ENCODE measurements around the gene RSRC1.
"Not testable (repeated sequence)": the region's sequence is repeated elsewhere in the genome, so short reads cannot be mapped to it uniquely, and the experiment has no call there.

RSRC1 gene

DNA sequence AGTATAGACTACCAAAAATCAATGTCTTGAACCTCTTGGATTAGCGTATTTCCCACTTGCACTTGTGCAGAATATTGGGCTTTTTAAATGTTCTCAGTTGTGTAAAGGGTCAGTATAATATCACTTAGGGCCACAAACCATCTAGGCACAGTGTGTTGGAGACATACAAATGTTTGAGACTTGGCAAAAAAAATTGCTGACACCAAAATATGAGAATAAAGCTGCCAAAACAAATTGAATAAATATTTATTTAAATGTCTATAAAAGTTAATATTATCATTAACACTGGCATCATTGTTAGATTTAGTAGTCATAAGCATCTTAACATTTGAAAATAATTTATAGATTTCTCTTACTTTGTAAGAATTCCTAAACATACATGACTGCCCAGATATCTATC is 430.2 kb downstream of the RSRC1 start:
- DNase-seq = no peak

DNA sequence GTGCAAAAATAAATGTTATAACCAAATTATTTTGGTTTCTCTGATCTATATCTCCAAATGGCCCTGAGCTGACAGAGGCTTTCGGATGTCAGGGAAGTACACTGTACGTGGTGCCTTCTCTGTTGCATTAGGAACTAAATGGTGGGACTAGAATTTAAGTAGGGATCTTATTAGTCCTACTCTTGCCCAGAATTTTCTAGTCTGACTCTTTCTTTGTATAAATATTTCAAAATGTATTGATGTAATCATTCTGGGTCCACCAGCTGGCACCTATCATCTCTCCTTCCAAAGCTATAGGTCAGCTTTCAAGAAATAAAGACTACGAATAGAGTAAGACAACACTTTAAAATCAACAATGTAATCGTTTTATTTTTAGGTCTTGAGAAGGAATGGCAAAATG is 438.8 kb downstream of the RSRC1 start:
- DNase-seq = no peak

DNA sequence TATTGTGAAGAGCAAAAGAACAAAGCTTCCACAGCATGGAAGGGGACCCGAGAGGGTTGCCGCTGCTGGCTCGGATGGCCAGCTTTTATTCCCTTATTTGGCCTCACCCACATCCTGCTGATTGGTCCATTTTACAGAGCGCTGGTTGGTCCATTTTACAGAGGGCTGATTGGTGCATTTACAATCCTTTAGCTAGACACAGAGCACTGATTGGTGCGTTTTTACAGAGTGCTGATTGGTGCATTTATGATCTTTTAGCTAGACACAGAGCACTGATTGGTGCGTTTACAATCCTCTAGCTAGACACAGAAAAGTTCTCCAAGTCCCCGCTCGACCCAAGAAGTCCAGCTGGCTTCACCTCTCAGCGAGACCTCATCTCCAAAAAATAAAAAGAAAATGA is 440.0 kb downstream of the RSRC1 start:
- DNase-seq = not testable (repeated sequence)

DNA sequence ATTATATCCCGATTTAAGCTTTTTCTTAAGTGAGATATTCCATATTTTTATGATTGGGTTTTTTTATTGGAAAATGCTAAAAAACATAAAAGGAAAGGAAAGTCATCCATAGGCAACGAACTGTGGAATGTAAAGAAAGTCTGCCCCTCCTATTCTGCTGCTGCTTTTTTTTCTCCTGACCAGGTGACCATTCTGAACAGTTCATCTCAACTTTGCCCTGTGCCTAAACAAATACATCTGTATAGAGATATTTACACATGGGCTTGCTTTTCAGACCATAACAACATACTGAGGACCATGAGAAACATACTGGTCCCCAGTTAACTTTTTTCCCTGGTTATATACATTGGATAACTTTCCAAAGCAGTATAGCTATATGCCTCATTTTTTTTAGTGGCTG is 442.2 kb downstream of the RSRC1 start:
- DNase-seq = no peak

DNA sequence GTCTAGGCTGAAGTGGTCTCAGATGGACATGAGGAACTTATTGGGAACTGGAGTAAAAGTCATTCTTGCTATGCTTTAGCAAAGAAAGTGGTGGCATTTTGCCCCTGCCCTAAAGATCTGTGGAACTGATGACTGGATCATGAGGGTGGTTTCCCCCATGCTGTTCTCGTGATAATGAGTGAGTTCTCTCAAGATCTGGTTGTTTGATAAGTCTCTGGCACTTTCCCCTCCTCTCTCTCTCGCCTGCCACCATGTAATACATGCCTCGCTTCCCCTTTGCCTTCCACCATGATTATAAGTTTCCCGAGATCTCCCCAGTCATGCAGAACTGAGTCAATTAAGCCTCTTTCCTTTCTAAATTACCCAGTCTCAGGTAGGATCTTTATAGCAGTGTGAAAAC is 449.6 kb downstream of the RSRC1 start:
- DNase-seq = no peak

DNA sequence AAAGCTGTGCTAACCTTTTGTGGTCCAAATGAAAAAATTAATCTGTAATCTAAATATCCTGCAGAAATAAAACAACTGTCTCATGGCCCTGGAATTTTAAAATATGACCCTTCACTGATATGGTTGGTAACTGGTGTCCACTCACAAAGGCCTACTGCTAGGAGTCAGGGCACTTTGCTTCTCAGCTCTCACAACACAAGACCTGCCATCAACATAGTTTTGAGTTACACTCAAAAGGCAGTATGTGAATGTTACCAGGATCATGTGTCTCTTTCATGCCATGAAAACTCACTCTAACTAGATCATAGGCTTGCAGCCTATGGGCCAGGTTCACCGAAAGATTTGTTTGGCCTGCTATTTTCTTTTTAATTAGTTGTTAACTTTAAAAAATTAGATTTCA is 451.1 kb downstream of the RSRC1 start:
- DNase-seq = no peak

DNA sequence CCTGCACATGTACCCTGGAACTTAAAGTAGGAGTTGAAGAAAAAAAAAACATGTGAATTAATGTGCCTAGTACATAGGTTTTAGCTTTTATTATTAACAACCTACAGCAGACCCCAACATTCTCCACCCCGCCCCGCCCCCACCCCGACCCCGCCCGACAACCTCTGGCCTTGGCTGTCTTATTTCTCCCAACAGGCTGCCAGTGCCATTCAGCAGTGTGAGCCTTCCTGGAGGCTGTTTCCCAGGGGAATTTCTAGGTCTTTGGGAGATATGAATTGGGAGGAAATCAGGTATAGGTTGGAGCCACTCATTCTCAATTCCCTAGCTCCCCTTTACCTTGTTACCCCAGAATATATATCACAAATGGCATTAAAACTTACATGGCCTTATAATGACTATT is 452.8 kb downstream of the RSRC1 start:
- no peak for DNase-seq

DNA sequence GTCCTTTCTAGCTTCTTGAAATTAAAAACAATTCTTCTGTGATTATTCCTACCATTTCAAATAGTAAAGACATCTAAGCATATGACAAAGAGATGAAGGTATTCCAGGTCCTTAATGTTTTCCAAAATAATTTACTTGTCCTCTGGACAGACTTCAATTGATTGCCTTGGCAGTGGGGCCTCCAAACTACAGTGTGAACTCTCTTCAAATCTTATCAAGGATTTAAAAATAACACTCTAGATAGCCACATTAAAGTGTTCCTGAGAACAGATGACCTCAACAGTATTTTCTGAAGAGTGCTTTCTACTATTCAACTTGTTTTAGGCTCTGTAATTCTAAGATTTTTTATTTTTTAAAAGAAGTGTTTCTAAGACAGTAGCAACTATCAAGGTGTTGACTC is 453.2 kb downstream of the RSRC1 start:
- no peak for DNase-seq

DNA sequence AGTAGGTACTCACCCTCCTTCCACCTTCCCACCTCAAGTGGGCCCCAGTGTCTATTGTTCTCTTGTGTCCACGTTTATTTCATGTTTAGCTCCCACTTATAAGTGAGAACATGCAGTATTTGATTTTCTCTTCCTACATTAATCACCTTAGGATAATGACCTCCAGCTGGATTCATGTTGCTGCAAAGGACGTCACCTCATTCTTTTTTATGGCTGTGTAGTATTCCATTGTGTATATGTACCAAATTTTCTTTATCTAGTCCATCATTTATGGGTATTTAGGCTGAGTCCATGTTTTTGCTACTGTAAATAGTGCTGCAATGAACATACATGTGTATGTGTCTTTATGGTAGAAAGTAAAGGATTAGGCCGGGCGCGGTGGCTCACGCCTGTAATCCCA is 455.2 kb downstream of the RSRC1 start:
- no peak for DNase-seq

DNA sequence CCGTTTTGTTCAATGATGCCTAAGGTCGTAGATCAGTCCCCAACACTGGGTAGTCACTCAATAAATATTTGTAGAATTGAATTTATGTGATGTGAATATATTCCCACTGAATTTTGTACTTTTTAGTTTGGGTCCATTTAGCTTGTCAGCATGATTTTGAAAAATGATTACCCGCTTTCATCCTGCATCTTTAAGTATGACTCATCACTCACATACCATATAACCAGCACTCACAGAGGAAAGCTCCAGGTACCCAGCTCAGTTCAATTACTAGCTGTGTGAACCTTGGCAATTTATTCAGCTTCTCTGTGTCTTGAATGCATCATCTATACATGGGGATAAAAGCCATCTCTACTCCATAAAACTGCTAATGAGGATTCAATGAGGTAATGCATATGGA is 458.9 kb downstream of the RSRC1 start:
- DNase-seq = no peak

DNA sequence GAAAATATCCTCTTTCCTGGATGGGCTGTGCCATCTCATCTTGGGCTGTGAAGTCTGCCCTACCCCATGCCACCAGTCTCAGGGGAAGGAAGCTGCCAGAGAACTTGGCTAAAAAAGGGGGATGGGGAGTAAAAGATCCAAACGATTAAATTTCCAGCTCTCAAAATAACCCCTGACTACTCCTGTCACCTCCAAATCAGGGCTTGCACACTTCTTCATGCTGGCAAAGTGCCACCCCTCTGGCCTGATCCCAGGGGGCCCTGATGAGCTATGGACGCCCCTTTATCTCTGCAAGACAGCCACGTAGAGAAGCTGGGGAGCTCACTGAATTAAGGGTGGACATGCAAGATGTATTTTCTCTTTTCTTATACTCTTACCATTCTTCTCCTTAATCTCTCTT is 459.9 kb downstream of the RSRC1 start:
- no peak for DNase-seq

DNA sequence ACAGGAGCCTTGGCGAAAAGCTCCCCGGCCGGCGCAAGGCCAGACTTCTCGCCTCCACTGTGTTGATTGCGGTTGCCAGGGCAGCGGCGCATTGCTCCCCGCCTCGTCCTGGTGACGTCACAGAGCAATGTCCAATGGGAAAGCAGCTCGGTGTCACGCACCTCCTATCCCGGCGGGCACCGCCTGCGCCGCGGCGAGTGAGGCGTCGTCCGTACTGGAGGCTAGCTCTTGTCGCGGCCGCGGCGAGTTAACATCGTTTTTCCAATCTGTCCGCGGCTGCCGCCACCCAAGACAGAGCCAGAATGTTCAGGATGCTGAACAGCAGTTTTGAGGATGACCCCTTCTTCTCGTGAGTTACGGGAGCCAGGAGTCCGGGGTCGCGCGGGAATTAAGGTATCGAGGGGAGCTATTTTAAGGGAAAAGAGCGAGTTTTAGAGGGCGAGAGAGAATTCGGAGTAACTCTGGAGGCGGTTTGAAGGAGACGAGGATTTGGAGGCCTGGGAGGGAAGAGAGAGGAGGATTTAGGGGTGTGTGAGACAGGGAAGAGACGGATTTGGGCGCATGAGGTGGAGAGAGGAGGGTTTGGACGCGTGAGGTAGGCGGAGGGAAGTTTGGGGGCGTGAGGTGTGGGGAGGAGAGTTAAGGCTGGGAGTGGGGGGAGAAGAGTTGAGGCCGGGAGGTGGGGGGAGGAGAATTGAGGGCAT is 461.3 kb downstream of the RSRC1 start, which contains the start of gene MLF1:
TSS of gene MLF1 (plus strand) at position 196 of the 704 bp plus-strand sequence. CDS start at position 303, 107 bp downstream.
- DNase-seq = peak; percentile 95

DNA sequence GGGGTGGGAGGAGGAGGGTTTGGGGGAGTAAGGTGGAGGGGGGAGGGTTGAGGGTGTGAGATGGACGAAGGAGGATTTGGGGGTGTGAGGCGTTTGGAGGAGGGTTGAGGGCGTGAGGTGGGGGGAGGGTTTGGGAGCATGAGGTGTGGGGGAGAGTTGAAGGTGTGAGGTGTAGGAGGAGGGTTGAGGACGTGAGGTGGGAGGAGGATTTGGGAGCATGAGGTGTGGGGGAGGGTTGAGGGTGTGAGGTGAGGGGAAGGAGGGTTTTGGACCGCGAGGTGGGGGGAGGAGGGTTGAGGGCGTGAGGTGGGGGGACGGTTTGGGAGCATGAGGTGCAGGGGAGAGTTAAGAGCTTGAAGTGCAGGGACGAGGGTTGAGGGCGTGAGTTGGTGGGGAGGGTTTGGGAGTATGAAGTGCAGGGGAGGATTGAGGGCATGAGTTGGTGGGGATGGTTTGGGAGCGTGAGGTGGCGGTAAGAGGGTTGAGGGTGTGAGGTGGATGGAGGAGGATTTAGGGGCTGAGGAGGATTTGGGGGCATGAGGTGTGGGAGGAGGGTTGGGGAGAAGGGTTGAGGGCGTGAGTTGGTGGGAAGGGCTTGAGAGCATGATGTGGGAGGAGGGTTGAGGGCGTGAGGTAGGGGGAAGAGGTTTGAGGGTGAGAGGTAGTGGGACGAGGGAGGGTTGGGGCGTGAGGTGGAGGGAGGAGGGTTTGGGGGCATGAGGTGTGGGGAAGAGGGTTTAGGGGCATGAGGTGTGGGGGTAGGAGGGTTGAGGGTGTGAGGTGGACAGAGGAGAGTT is 462.3 kb downstream of the RSRC1 start:
- no peak for DNase-seq

DNA sequence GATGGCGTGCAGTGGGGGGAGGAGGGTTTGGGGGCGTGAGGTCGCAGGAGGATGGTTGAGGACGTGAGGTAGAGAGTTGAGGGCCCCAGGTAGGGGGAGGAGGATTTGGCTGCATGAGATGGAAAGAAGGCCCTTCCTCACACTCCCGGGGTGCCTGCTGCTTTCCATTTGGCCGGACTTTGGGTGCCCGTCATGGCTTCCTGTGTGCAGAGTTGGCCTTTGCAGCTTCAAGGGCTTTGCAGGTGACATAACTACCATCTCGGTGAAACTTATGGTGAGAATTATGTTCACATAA is 462.8 kb downstream of the RSRC1 start:
- DNase-seq = no peak

DNA sequence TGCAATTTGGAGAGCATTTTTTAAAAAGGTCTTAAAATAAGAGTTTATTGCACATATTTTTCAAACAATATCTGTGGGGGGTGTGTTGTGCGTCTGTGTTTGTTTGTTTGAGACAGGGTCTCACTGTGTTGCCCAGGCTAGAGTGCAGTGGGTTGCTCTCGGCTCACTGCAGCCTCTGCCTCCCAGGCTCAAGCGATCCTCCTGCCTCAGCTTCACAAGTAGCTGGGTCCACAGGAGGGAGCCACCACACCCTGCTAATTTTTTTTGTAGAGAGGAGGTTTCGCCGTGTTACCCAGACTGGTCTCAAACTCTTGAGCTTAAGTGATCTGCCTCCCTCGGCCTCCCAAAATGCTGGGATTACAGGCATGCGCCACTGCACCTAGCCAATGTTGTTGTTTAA is 463.8 kb downstream of the RSRC1 start:
- DNase-seq = no peak

DNA sequence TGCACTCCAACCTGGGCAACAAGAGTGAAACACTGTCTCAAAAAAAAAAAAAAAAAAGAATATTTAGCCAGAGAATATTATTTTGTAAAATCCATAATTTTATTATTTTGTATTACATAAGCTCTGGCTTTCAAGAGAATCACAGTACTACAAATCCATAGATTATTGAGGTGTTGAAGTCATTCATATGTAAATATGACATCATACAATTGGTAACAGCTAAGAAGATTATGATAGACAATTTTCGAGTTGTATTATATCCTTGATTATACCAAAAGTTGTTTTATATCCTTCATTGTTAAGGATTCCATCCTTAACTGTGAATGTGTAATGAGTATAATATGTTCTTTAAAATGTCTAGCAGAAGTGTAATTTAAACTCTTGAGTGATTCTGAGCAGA is 464.8 kb downstream of the RSRC1 start:
- no peak for DNase-seq

DNA sequence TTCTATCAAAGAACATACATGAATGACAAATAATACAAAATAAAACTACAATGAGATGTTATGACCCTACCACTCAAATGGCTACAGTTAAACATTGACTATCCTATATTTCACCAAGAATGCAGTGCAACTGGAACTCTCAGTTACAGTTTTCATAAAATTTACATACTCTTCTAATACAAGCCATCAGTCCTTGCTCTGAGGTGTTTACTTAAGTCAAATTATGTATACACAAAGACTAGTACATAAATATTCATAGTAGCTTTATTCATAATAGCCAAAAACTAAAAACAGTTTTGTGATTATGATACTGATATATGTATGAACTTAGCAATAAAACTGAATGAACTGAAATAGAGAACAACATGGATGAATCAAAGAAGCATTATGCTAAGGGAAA is 480.3 kb downstream of the RSRC1 start:
- no peak for DNase-seq
